Stomach (tissue), 4 donors: ENCODE measurements around the gene WASF2.

Experiments used
- EP300 ChIP-seq: sonication (generic); formaldehyde crosslinking; IDR thresholded peaks from one replicate; pipeline ENCODE4 v1.6.1; 2017; ENCODE audit warnings: antibody characterized with exemption
- TF ChIP-seq, protein P1 (sequence below), 7 experiments: fragments of 450-650 bp in 4 of 7; fragments of 200-600 bp in 3 of 7; sonication (generic) in 3 of 7; IDR thresholded peaks; one replicate each; pipeline ENCODE4 v1.5.1; 2016 to 2019; ENCODE audit warnings: antibody characterized with exemption in 7 of 7, control low read depth in 2 of 7, mild to moderate bottlenecking in 1 of 7

DNA sequence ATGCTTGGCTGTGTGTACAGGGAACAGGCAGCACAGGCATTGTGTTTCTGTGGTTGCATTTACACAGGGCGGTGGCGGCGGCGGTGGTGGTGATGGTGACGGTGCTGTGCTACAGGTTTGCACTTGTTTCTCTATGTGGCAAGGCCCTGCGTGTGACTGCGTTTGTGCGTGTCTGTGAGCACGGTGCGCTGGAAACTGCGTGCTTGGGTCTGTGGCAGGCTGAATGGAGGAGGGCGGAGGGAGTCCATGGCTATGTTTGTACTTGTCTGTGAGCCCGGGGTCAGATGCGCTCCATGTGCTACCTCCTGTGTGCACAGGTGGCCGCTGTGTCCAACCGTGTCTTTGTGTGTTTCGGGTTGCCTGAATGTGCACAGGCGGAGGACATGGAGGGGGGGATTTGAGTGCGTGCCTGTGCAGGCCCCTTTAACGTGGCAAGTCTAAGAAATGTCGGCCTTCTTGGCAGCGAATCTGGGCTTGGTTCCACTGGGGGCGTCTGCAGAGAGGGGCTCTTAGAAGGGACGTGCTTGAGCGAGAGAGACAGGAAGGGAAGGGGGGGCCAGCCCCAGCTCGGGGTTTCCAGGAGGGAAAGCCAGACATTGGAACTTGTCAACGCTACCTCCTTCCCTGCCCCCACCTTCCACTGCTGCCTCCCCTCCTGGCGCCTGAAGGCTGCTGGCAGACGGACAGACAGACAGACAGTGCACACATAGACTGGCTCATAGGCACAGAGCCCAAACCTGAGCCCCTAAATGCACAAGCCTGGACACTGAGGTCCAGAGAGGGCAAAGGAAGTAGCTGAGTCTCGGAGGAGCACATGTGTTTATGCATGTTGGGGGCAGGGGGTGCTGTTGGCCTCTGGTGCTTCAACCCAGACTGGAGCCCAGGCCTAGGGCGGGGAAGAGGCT, 32.7 kb upstream of the WASF2 start:
- TF ChIP-seq, protein P1, sequence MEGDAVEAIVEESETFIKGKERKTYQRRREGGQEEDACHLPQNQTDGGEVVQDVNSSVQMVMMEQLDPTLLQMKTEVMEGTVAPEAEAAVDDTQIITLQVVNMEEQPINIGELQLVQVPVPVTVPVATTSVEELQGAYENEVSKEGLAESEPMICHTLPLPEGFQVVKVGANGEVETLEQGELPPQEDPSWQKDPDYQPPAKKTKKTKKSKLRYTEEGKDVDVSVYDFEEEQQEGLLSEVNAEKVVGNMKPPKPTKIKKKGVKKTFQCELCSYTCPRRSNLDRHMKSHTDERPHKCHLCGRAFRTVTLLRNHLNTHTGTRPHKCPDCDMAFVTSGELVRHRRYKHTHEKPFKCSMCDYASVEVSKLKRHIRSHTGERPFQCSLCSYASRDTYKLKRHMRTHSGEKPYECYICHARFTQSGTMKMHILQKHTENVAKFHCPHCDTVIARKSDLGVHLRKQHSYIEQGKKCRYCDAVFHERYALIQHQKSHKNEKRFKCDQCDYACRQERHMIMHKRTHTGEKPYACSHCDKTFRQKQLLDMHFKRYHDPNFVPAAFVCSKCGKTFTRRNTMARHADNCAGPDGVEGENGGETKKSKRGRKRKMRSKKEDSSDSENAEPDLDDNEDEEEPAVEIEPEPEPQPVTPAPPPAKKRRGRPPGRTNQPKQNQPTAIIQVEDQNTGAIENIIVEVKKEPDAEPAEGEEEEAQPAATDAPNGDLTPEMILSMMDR (IDR thresholded peaks at IDR 0.05): peak in 1 of 7 experiments; percentile 2
- no peak for TF ChIP-seq EP300
